NOMO-1 treated with DMSO at 0.1 percent for 48 hours (cell line): Measurements from ENCODE around the gene TXNL1.
"Not testable (repeated sequence)": the region's sequence is repeated elsewhere in the genome, so short reads cannot be mapped to it uniquely, and the experiment has no call there.

ENCODE experiments used
- DNase-seq: peaks from one replicate; lab custom pipeline; 2025; ENCODE audit not compliant: unreplicated experiment; lab: John Stamatoyannopoulos, UW

TXNL1 gene

GRCh38 chr18:56572267-56572666, 66.1 kb downstream of the TXNL1 start:
- DNase-seq = not testable (repeated sequence)

- DNase-seq = no peak
Observed at GRCh38 chr18:56570978-56571377, 67.4 kb downstream of the TXNL1 start.

- DNase-seq = peak; percentile 34
Observed at GRCh38 chr18:56569416-56569815, 69.0 kb downstream of the TXNL1 start.

- peak; percentile 91 for DNase-seq
Observed at GRCh38 chr18:56568986-56569385, 69.4 kb downstream of the TXNL1 start.

- DNase-seq = peak; percentile 12
Observed at GRCh38 chr18:56565551-56566345, 72.6 kb downstream of the TXNL1 start.

GRCh38 chr18:56565046-56565445, 73.3 kb downstream of the TXNL1 start:
- DNase-seq = no peak

- no peak for DNase-seq
Observed at GRCh38 chr18:56563568-56563967, 74.8 kb downstream of the TXNL1 start.

GRCh38 chr18:56562479-56562878, 75.9 kb downstream of the TXNL1 start:
- DNase-seq = no peak

GRCh38 chr18:56560992-56561391, 77.4 kb downstream of the TXNL1 start:
- no peak for DNase-seq

- DNase-seq = no peak
Observed at GRCh38 chr18:56559044-56559443, 79.3 kb downstream of the TXNL1 start.

- DNase-seq = no peak
Observed at GRCh38 chr18:56556907-56557306, 81.5 kb downstream of the TXNL1 start.

- no peak for DNase-seq
Observed at GRCh38 chr18:56550121-56550520, 88.3 kb downstream of the TXNL1 start.
